Panc1 (cell line): ENCODE results near the gene KCNC4. TPM values are rescaled to one million over a fixed set of nuclear protein-coding genes. Genes with fewer than 3 reads are reported as not detected.

ENCODE experiments used
- ATAC-seq: fragments of 200-7000 bp; cut with Tn5 transposase; 2 replicates; pipeline ENCODE4 v1.9.1; 2020; ENCODE audit warnings: mild to moderate bottlenecking, moderate library complexity
- BruUV-seq: library from RNA; stranded (reverse); fragments of 400-500 nt; replicated peaks from 2 replicates; lab custom pipeline; 2021; lab: Mats Ljungman, UMichigan
- CTCF ChIA-PET: fragments of 300-600 bp; sonication (Branson Sonifier 250); formaldehyde crosslinking; loops from one replicate; lab custom pipeline; 2022; ENCODE audit warnings: antibody characterized with exemption; lab: Charles Lee
- POLR2A ChIA-PET: fragments of 300-600 bp; sonication (Branson Sonifier 250); formaldehyde crosslinking; loops from one replicate; lab custom pipeline; 2022; ENCODE audit warnings: antibody characterized with exemption; lab: Charles Lee
- DNase-seq: peaks from one replicate; pipeline ENCODE4 v3.0.0-alpha.2; 2010; ENCODE audit warnings: low read depth, low spot score
- H3K27ac ChIP-seq: 2 replicates; pipeline ENCODE4 v1.5.1; 2011; ENCODE audit warnings: mild to moderate bottlenecking, low read length, inconsistent platforms
- H3K27me3 ChIP-seq: fragments of 200-500 bp; sonication (Bioruptor generic); 2 replicates; pipeline ENCODE4 v1.6.0; 2014; ENCODE audit warnings: low read length, inconsistent platforms; ENCODE audit not compliant: control insufficient read depth, insufficient read depth
- H3K36me3 ChIP-seq: fragments of 200-500 bp; sonication (Bioruptor generic); 2 replicates; pipeline ENCODE4 v1.5.1; 2014; ENCODE audit warnings: inconsistent platforms, mild to moderate bottlenecking, low read length, moderate library complexity; ENCODE audit not compliant: control insufficient read depth, insufficient read depth
- H3K4me1 ChIP-seq: 2 replicates; pipeline ENCODE4 v1.5.1; 2011; ENCODE audit warnings: inconsistent platforms, mild to moderate bottlenecking, low read length, moderate library complexity; ENCODE audit not compliant: control insufficient read depth, insufficient read depth
- H3K4me3 ChIP-seq, 2 experiments: 2 replicates each; pipeline ENCODE4 v1.5.1; 2011 to 2012; ENCODE audit warnings: low read depth in 2 of 2, low read length in 2 of 2, mild to moderate bottlenecking in 2 of 2, inconsistent platforms in 1 of 2, moderate library complexity in 1 of 2
- H3K9me3 ChIP-seq: fragments of 200-500 bp; sonication (Bioruptor generic); 2 replicates; pipeline ENCODE4 v1.5.1; 2014; ENCODE audit warnings: low read depth, mild to moderate bottlenecking, inconsistent platforms, low read length, moderate library complexity; ENCODE audit not compliant: control insufficient read depth, insufficient read depth
- POLR2AphosphoS5 ChIP-seq: IDR thresholded peaks from 2 replicates; pipeline ENCODE4 v1.6.1; 2012; ENCODE audit warnings: mild to moderate bottlenecking, low read depth, low read length, moderate library complexity
- SIN3A ChIP-seq: IDR thresholded peaks from 2 replicates; pipeline ENCODE4 v1.6.1; 2012; ENCODE audit warnings: low read depth, mild to moderate bottlenecking, low read length, moderate library complexity, borderline replicate concordance; ENCODE audit not compliant: insufficient read depth
- TCF7L2 ChIP-seq: IDR thresholded peaks from 2 replicates; pipeline ENCODE4 v1.6.1; 2011; ENCODE audit warnings: mild to moderate bottlenecking, low read depth, low read length, inconsistent platforms
- in situ Hi-C: cut with HindIII; loops from 2 replicates; pipeline ENCODE4 v1.10.0; 2016; ENCODE audit warnings: low sequenced_read_pairs, low pct_unique_long_range_greater_than_20kb
- intact Hi-C: fragments of 100-400 bp; cut with micrococcal nuclease; formaldehyde crosslinking; loops from one replicate; pipeline ENCODE4 v1.10.0; 2022; ENCODE audit not compliant: unreplicated experiment
- total RNA-seq: library from RNA; stranded (reverse); gene quantifications from one replicate; pipeline ENCODE4 v1.2.1, GENCODE V29; 2021; ENCODE audit not compliant: unreplicated experiment
- TF ChIP-seq, protein P1 (sequence below), 2 experiments: IDR thresholded peaks; 2 replicates each; pipeline ENCODE4 v1.6.1; 2011 to 2012; ENCODE audit warnings: low read depth in 2 of 2, control low read depth in 1 of 2, low read length in 1 of 2, mild to moderate bottlenecking in 1 of 2, moderate library complexity in 1 of 2; ENCODE audit not compliant: insufficient read depth in 1 of 2
- TF ChIP-seq, protein P2 (sequence below): fragments of 450-650 bp; IDR thresholded peaks from 2 replicates; pipeline ENCODE4 v1.5.1; 2017; ENCODE audit warnings: mild to moderate bottlenecking

KCNC4 gene
- total RNA-seq, 1 experiment from 2014 or later = 15.4 TPM

DNA sequence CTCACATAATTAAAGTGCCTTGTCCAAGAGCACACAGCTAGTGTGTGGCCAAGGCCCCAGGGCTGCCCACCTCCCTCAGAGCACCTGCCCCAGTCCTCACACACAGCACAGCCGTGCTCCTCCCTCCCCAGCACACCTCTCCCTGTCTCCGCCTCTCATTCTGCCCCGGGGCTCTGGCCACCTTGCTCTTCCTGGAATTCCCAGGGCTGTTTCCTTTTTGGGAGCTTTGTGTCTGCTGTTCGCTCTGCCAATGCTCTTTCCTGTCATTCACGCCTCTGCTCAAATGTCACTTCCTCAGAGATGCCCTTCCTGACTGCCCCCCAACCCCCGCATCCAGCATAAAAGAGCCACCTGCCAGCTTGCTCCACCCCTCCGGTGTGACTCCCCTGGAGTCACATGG, 46.5 kb upstream of the KCNC4 start:
- no peak for ATAC-seq
- POLR2A ChIA-PET = no interaction called here

DNA sequence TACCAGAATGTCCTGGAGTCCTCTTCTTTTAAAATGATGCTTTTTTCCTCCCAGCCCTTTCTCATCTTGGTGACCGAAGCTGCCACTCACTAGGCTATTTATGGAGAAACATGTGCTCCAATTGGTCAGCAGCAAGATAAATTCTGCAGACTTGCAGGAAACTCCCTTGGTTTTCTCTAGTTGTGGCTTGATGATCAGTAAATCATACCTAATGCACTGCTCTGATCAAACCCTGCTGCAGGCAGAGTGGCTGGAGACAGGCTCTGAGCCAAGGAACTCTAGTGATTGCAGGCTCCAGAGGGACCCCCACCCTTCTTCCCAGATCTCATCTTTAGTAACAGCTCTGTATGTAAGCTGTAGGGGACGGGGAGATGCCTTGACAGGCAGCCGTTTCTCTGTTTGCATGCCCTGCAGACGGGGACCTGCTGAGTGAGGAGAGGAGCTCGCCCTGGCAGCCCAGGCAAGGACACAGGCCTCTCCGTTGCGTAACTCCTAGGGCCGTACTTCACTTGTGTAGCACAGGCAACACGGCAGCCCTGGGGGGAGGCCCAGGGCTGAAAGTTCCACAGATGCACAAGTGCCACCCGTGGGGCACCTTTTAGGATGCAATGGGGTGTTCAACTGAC, 45.3 kb upstream of the KCNC4 start:
- ChIA-PET POLR2A (interaction anchor here (0.6 kb wide), 1 partner anchor 455 kb away, joined by 3 read pairs; no protein-coding TSS in a partner anchor), CTCF (interaction anchor here (1.5 kb wide), 1 partner anchor 10 kb away, joined by 4 read pairs; no protein-coding TSS in a partner anchor)
- no peaks in the 10 kb centered on the region for H3K27me3 ChIP-seq
- no peaks in the 10 kb centered on the region for H3K9me3 ChIP-seq
- ATAC-seq = no peak
- TF ChIP-seq, protein P1, sequence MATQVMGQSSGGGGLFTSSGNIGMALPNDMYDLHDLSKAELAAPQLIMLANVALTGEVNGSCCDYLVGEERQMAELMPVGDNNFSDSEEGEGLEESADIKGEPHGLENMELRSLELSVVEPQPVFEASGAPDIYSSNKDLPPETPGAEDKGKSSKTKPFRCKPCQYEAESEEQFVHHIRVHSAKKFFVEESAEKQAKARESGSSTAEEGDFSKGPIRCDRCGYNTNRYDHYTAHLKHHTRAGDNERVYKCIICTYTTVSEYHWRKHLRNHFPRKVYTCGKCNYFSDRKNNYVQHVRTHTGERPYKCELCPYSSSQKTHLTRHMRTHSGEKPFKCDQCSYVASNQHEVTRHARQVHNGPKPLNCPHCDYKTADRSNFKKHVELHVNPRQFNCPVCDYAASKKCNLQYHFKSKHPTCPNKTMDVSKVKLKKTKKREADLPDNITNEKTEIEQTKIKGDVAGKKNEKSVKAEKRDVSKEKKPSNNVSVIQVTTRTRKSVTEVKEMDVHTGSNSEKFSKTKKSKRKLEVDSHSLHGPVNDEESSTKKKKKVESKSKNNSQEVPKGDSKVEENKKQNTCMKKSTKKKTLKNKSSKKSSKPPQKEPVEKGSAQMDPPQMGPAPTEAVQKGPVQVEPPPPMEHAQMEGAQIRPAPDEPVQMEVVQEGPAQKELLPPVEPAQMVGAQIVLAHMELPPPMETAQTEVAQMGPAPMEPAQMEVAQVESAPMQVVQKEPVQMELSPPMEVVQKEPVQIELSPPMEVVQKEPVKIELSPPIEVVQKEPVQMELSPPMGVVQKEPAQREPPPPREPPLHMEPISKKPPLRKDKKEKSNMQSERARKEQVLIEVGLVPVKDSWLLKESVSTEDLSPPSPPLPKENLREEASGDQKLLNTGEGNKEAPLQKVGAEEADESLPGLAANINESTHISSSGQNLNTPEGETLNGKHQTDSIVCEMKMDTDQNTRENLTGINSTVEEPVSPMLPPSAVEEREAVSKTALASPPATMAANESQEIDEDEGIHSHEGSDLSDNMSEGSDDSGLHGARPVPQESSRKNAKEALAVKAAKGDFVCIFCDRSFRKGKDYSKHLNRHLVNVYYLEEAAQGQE (IDR thresholded peaks at IDR 0.05; ENCODE audit: insufficient read depth in 1 of 2, low read depth in 2 of 2, low read length in 1 of 2) = no peak
- TF ChIP-seq SIN3A (no peak), TCF7L2 (no peak), POLR2AphosphoS5 (no peak)
- TF ChIP-seq, protein P2, sequence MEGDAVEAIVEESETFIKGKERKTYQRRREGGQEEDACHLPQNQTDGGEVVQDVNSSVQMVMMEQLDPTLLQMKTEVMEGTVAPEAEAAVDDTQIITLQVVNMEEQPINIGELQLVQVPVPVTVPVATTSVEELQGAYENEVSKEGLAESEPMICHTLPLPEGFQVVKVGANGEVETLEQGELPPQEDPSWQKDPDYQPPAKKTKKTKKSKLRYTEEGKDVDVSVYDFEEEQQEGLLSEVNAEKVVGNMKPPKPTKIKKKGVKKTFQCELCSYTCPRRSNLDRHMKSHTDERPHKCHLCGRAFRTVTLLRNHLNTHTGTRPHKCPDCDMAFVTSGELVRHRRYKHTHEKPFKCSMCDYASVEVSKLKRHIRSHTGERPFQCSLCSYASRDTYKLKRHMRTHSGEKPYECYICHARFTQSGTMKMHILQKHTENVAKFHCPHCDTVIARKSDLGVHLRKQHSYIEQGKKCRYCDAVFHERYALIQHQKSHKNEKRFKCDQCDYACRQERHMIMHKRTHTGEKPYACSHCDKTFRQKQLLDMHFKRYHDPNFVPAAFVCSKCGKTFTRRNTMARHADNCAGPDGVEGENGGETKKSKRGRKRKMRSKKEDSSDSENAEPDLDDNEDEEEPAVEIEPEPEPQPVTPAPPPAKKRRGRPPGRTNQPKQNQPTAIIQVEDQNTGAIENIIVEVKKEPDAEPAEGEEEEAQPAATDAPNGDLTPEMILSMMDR = no peak
- BruUV-seq = no TSS peak
- no peak overlapping the region for H3K4me3 ChIP-seq
- no peak overlapping the region for H3K27ac ChIP-seq
- intact Hi-C loops = no loop called here
- in situ Hi-C loops = no loop called here
- no peaks in the 10 kb centered on the region for H3K36me3 ChIP-seq
- H3K4me1 ChIP-seq = no peaks in the 10 kb centered on the region
- DNase-seq = no peak

More for the DNA sequence above, 46.5 kb upstream of the KCNC4 start:
- TF ChIP-seq POLR2AphosphoS5 = no peak
- TF ChIP-seq TCF7L2 = no peak
- no peak for TF ChIP-seq SIN3A
- TF ChIP-seq, protein P2 = no peak
- TF ChIP-seq, protein P1 (IDR thresholded peaks at IDR 0.05; ENCODE audit: insufficient read depth in 1 of 2, low read depth in 2 of 2, low read length in 1 of 2) = no peak
- intact Hi-C loops = no loop called here
- H3K27ac ChIP-seq = no peak overlapping the region
- no peaks in the 10 kb centered on the region for H3K4me1 ChIP-seq
- H3K36me3 ChIP-seq = no peaks in the 10 kb centered on the region
- H3K9me3 ChIP-seq = no peaks in the 10 kb centered on the region
- in situ Hi-C loops = no loop called here
- CTCF ChIA-PET = interaction anchor here (1.5 kb wide), 1 partner anchor 8 kb away, joined by 4 read pairs; no protein-coding TSS in a partner anchor
- no TSS peak for BruUV-seq
- H3K27me3 ChIP-seq = no peaks in the 10 kb centered on the region
- no peak overlapping the region for H3K4me3 ChIP-seq
- no peak for DNase-seq
